Activated T-cell treated with anti-CD3 and anti-CD28 coated beads, Interleukin-2, amount 50 U/mL, for 48 hours (primary cell): ENCODE measurements around the gene TSPY1.
"Not testable (repeated sequence)": the region's sequence is repeated elsewhere in the genome, so short reads cannot be mapped to it uniquely, and the experiment has no call there.

ENCODE experiments used
- DNase-seq, 2 experiments: peaks; one replicate each; pipeline ENCODE4 v3.0.0-alpha.2; 2020

TSPY1 gene

GRCh38 chrY:9466655-9467054, at the start of gene TSPY1:
Gene TSPY1 (plus strand): TSS chrY:9466955. CDS start chrY:9467001, 46 bp downstream.
- not testable (repeated sequence) for DNase-seq

GRCh38 chrY:9486967-9487366, 20.2 kb downstream of the TSPY1 start, which contains the start of gene TSPY9:
Gene TSPY9 (plus strand): TSS chrY:9487267. CDS start chrY:9487313, 46 bp downstream.
- not testable (repeated sequence) for DNase-seq

GRCh38 chrY:9504396-9504795, 37.6 kb downstream of the TSPY1 start:
- not testable (repeated sequence) for DNase-seq

- not testable (repeated sequence) for DNase-seq
Observed at GRCh38 chrY:9516287-9516686, 49.5 kb downstream of the TSPY1 start.
